GM19240 (cell line): ENCODE measurements around the gene MAML3.
"Not testable (repeated sequence)": the region's sequence is repeated elsewhere in the genome, so short reads cannot be mapped to it uniquely, and the experiment has no call there.

Source experiments
- DNase-seq: peaks from one replicate; pipeline ENCODE4 v3.0.0; 2011; ENCODE audit warnings: low spot score; ENCODE audit not compliant: insufficient read length

Gene MAML3

GRCh38 chr4:139698167-139698925, 455.6 kb downstream of the MAML3 start:
- not testable (repeated sequence) for DNase-seq

GRCh38 chr4:139696491-139696890, 457.5 kb downstream of the MAML3 start:
- DNase-seq = no peak

GRCh38 chr4:139694522-139695107, 459.4 kb downstream of the MAML3 start:
- no peak for DNase-seq

DNA sequence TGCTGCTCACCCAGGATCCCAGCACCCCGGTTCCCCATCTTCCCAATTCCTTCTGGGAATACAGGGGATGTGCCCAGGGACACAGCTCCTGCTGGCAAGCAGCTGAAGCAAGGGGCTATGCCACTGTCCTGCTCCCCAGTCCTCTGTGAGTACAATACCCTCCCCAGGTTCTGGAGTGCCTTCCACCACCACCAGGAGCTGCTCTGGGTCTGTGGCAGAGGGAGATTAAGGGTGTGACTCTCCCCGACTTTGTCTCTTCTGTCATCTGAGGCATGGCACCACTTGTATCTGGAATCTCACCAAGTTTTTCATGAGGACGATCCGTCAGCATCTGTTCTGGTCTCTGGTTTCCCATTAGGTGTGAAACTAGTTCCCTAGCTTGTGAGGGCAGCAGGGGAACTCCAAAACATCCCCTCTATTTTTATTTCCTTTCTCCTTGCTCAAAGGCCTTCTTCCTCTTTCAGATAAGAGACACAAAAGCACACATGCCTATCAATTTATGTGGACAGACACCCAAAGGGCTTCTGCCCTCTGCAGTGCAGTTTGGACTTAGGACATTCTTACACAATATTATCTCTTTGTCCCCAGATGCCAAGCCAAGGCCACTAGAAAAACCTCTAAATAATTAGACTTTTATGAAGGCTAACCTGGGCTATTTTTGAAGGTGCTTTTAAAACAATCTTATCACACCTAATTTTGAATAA, 461.5 kb downstream of the MAML3 start:
- DNase-seq = no peak

GRCh38 chr4:139690419-139690818, 463.6 kb downstream of the MAML3 start:
- no peak for DNase-seq

- DNase-seq = no peak
These were observed 464.8 kb downstream of the MAML3 start for GRCh38 chr4:139689093-139689722.

DNA sequence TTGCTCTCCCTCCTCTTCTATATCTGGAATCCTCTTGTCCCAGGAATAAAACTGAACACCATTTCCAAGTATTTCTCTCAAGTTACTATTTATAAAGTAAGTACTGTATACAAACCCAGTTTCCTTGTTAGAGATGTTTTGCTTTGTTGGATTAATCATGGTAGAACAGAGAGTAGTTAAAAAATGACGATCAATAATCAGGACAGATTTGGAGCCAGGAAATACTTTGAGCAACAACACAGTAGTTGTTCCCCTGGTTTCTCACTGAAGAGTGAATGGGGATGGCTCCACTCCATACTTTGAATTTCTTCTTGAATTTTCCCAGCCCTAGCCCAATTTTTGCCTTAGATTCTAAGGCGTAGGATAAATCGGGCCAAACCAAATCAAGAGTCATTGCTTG, 467.0 kb downstream of the MAML3 start:
- DNase-seq = no peak

GRCh38 chr4:139686130-139686529, 467.9 kb downstream of the MAML3 start:
- no peak for DNase-seq

DNA sequence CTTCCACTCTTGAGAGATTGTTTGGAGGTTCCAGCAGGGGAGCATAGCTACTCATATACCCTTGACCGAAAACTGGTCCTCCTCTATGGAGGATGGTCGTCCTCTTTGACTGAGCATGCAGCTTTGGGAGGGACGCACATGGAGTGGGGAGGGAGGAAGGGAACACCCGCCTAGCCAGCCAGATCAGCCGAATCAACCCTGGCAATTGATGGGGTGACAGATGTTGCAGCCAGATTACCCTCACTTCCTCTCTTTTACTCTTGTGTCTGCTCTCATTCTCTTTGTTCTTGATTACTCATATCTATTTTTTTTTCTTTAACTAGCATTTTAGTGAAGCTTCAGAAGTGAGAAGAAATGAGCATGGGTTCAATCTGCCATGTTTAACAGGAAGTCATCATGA, 468.8 kb downstream of the MAML3 start:
- no peak for DNase-seq

- no peak for DNase-seq
These were observed 469.6 kb downstream of the MAML3 start for GRCh38 chr4:139684351-139684750.

- no peak for DNase-seq
These were observed 471.2 kb downstream of the MAML3 start for GRCh38 chr4:139682741-139683151.

DNA sequence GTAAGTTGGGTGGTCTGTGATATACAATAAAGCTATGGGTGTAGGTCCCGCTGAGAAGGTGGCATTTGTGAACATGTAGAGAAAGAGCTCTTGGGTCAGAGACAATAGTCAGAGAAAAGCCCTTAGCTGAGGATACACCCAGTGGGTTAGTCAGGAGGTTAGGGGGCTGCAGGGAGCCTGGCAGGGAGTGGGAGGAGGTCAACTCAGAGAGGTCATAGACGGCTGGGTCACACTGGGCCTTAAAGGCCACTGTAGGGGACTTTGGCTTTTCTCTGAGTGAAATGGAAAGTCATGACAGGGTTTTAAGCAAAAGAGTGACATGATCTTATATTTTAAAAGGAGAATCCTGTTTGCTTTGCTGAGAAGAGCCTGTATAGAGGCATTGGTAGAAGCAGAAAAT, 471.7 kb downstream of the MAML3 start:
- DNase-seq = no peak

GRCh38 chr4:139676913-139677585, 476.9 kb downstream of the MAML3 start:
- no peak for DNase-seq

DNA sequence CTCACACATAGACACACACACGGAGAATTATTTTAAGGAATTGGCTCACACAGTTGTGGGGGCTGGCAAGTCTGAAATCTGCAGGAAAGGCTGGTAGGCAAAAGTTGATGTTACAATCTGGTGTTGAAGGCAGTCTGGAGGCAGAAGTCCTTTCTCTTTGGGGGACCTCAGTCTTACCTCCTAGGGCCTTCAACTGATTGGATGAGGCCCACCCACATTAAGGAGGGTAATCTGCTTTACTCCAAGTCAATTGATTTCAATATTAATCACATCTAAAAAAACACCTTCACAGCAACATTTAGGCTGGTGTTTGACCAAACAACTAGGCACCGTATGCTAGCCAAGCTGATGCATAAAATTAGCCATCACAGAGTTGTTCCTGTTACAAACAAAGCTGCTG, 477.6 kb downstream of the MAML3 start:
- DNase-seq = no peak

- no peak for DNase-seq
These were observed 478.3 kb downstream of the MAML3 start for GRCh38 chr4:139675651-139676050.

DNA sequence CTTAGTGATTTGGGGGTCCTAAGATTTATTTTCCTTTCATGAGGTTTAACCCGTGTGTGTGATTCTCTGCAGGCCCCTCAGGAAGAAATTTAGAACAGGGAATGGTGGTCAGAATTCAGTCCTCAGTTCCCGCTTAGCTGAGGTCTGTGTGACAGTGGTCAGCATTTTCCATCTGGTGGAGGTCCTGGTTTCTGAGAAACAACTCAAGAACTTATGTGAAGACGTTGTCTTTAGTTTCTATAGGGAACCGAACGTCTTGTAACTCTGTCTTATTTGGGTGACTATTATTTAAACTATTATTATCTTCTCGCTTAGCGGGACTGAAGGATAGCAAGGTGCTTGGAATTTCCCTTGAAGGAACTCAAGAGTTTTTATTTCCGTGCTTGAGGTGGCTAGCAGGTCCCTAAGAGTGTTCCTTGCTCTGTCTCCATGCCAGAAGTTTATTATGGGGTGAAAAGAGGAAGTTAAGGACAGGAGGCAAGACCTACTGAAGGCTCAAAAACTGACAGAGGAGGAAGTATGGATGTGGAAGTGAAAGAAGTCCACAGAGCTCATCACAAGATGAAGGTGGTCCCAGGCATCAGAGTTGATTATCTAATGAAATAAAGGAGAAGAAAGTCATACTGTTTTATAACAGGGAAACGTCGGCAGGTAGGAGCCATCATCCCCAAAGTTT, 479.0 kb downstream of the MAML3 start:
- DNase-seq = no peak

DNA sequence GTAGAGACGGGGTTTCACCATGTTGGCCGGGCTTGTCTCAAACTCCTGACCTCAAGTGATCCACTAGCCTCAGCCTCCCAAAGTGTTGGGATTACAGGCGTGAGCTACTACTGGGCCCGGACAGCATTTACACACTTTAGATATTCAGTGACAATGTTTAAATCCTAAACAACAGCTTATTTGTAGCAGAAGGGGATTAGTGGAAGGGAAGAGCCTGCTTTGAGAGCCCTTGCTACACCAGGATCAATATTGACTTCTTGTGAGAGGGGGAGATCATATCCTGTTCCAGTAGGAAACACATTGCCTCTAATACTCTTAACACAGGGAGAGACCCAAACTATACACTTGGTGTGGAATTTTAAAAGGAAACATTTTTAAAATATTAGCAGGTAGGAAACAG, 481.3 kb downstream of the MAML3 start:
- DNase-seq = no peak

DNA sequence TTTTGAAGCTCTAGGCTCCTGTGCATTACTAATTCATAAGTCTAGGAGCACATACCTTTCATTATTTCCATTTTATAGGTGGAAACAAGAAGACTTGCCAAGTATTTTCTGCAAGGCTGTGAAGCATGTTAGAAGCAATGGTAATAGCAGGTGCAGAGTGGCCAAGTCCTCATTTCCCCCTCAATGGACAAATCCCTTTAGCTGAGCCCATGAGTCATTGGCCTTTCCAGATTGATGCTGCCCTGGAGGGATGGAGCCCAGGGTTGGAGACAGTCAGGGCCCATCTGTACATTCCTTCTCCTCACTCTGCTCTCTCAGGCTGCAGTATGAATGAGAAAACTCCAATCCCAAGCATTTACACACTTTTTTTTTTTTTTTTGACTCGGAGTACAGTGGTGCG, 481.8 kb downstream of the MAML3 start:
- no peak for DNase-seq

- no peak for DNase-seq
These were observed 483.2 kb downstream of the MAML3 start for GRCh38 chr4:139670775-139671174.

- DNase-seq = no peak
These were observed 484.1 kb downstream of the MAML3 start for GRCh38 chr4:139669890-139670289.

- DNase-seq = no peak
These were observed 484.6 kb downstream of the MAML3 start for GRCh38 chr4:139669335-139669734.
